ENCODE measurements around the gene HAPLN3. TPM values are rescaled to one million over a fixed set of nuclear protein-coding genes. Genes with fewer than 3 reads are reported as not detected.

Gene HAPLN3
- total and polyA plus RNA-seq, 10 of the 15 experiments (the other 5 are each of a cell fraction or from before 2014, with no cell fraction given) = 0.20 to 5.0 (median 1.4) TPM; not detected in 1

GRCh38 chr15:88904257-88904623 lies 8.9 kb upstream of the HAPLN3 start (continued):
- TF ChIP-seq CUX1 (IDR thresholded peaks at IDR 0.05; ENCODE audit: insufficient replicate concordance, low read depth, low read length) (no peak), STAT1 (conservative IDR thresholded peaks at IDR 0.05) (no peak), IKZF2 (IDR thresholded peaks at IDR 0.05) (no peak), ATF7 (IDR thresholded peaks at IDR 0.05; ENCODE audit: low read depth) (no peak), RAD51 (IDR thresholded peaks at IDR 0.05) (no peak), POU2F2 (IDR thresholded peaks at IDR 0.05; ENCODE audit: borderline replicate concordance, low read depth, low read length) (no peak), CTCF (IDR thresholded peaks at IDR 0.05 in 2 of 3, conservative IDR thresholded peaks at IDR 0.05 in 1 of 3; ENCODE audit: control insufficient read depth in 2 of 3, extremely low read depth in 1 of 3, insufficient read depth in 1 of 3, low read depth in 3 of 3, low read length in 3 of 3) (no peak), KDM1A (IDR thresholded peaks at IDR 0.05; ENCODE audit: borderline replicate concordance) (no peak), NFYA (IDR thresholded peaks at IDR 0.05; ENCODE audit: borderline replicate concordance, low read depth, low read length) (no peak), MXI1 (IDR thresholded peaks at IDR 0.05; ENCODE audit: low read depth, low read length) (no peak), SP1 (IDR thresholded peaks at IDR 0.05; ENCODE audit: low read depth, low read length) (no peak), ZNF592 (IDR thresholded peaks at IDR 0.05) (no peak), ATF3 (IDR thresholded peaks at IDR 0.05; ENCODE audit: borderline replicate concordance, extremely low read depth, low read depth, low read length) (no peak), KAT2A (conservative IDR thresholded peaks at IDR 0.05; ENCODE audit: control insufficient read depth, low read depth, low read length) (no peak), POLR2AphosphoS2 (IDR thresholded peaks at IDR 0.05; ENCODE audit: low read depth, low read length) (no peak)
